Tibial nerve (tissue), 4 donors: ENCODE results near the gene FBXW12.

ENCODE experiments used
- CTCF ChIP-seq, 5 experiments: fragments of 200-600 bp in 3 of 5; fragments of 450-650 bp in 2 of 5; sonication (generic) in 3 of 5; IDR thresholded peaks; one replicate each; pipeline ENCODE4 v1.5.1; 2016 to 2019; ENCODE audit warnings: antibody characterized with exemption in 5 of 5, mild to moderate bottlenecking in 3 of 5, moderate library complexity in 2 of 5
- EP300 ChIP-seq, 2 donors: sonication (generic); formaldehyde crosslinking; IDR thresholded peaks; one replicate each; pipeline ENCODE4 v1.6.1; 2017; ENCODE audit warnings: antibody characterized with exemption in 2 of 2, mild to moderate bottlenecking in 1 of 2
- POLR2A ChIP-seq, 2 donors: fragments of 450-650 bp; IDR thresholded peaks; one replicate each; pipeline ENCODE4 v1.6.1; 2017; ENCODE audit warnings: antibody characterized with exemption in 2 of 2, mild to moderate bottlenecking in 2 of 2, moderate library complexity in 2 of 2

GRCh38 chr3:48334605-48335004 is 37.4 kb upstream of the FBXW12 start:
- TF ChIP-seq CTCF (IDR thresholded peaks at IDR 0.05) = no peak
- no peak for TF ChIP-seq EP300 (IDR thresholded peaks at IDR 0.05)
- TF ChIP-seq POLR2A (IDR thresholded peaks at IDR 0.05) = no peak
